C4-2B (cell line): ENCODE results near the gene CMC2.

Experiments used
- CTCF ChIP-seq: fragments of 450-650 bp; conservative IDR thresholded peaks from 2 replicates; pipeline ENCODE4 v1.5.1; 2017; ENCODE audit warnings: mild to moderate bottlenecking
- ZFX ChIP-seq: fragments of 450-650 bp; IDR thresholded peaks from 2 replicates; pipeline ENCODE4 v1.6.1; 2017

- TF ChIP-seq CTCF = no peak
- TF ChIP-seq ZFX = no peak
Measured at GRCh38 chr16:80936410-80936809, 70.3 kb downstream of the CMC2 start.
